ELR (cell line): ENCODE data around the gene SCYL2.
A peak's percentile ranks its signal among the peaks of the same experiment; 100 is the strongest.
"Not testable (repeated sequence)": the region's sequence is repeated elsewhere in the genome, so short reads cannot be mapped to it uniquely, and the experiment has no call there.

Source experiments
- DNase-seq: peaks from one replicate; pipeline ENCODE4 v3.0.0-alpha.2; 2015; ENCODE audit warnings: low read depth

Gene SCYL2

GRCh38 chr12:100266835-100267602 lies at the start of gene SCYL2, which contains the start of gene DEPDC4:
Gene SCYL2 (plus strand): TSS chr12:100267177. CDS start chr12:100282971, 15,794 bp downstream.
Gene DEPDC4 (minus strand): TSS chr12:100267079. CDS start chr12:100267076, 3 bp downstream.
- DNase-seq = peak; percentile 96

- no peak for DNase-seq
Measured at GRCh38 chr12:100219328-100220109, 47.5 kb upstream of the SCYL2 start.

GRCh38 chr12:100221523-100221922 lies 45.5 kb upstream of the SCYL2 start:
- no peak for DNase-seq

GRCh38 chr12:100222173-100222572 lies 44.8 kb upstream of the SCYL2 start:
- DNase-seq = not testable (repeated sequence)

GRCh38 chr12:100225491-100225890 lies 41.5 kb upstream of the SCYL2 start:
- no peak for DNase-seq

GRCh38 chr12:100229036-100229635 lies 37.8 kb upstream of the SCYL2 start:
- DNase-seq = peak; percentile 41

GRCh38 chr12:100229876-100230275 lies 37.1 kb upstream of the SCYL2 start:
- peak; percentile 32 for DNase-seq

GRCh38 chr12:100231873-100232272 lies 35.1 kb upstream of the SCYL2 start:
- not testable (repeated sequence) for DNase-seq

- peak; percentile 75 for DNase-seq
Measured at GRCh38 chr12:100234166-100234565, 32.8 kb upstream of the SCYL2 start.

- DNase-seq = peak; percentile 70
Measured at GRCh38 chr12:100234591-100235304, 32.2 kb upstream of the SCYL2 start.

GRCh38 chr12:100238801-100239200 lies 28.2 kb upstream of the SCYL2 start:
- DNase-seq = no peak

- DNase-seq = no peak
Measured at GRCh38 chr12:100239589-100239988, 27.4 kb upstream of the SCYL2 start.

- DNase-seq = no peak
Measured at GRCh38 chr12:100243137-100243536, 23.8 kb upstream of the SCYL2 start.

- no peak for DNase-seq
Measured at GRCh38 chr12:100247765-100248164, 19.2 kb upstream of the SCYL2 start.

- DNase-seq = peak; percentile 38
Measured at GRCh38 chr12:100248886-100249285, 18.1 kb upstream of the SCYL2 start.

GRCh38 chr12:100249941-100250340 lies 17.0 kb upstream of the SCYL2 start:
- no peak for DNase-seq

GRCh38 chr12:100251917-100252316 lies 15.1 kb upstream of the SCYL2 start:
- no peak for DNase-seq

GRCh38 chr12:100253437-100253836 lies 13.5 kb upstream of the SCYL2 start:
- DNase-seq = no peak

GRCh38 chr12:100254876-100255275 lies 12.1 kb upstream of the SCYL2 start:
- DNase-seq = peak; percentile 9

GRCh38 chr12:100258127-100258526 lies 8.8 kb upstream of the SCYL2 start:
- DNase-seq = no peak

- no peak for DNase-seq
Measured at GRCh38 chr12:100263131-100263530, 3.8 kb upstream of the SCYL2 start.

- not testable (repeated sequence) for DNase-seq
Measured at GRCh38 chr12:100265107-100265506, 1.9 kb upstream of the SCYL2 start.
